A673 (cell line): ENCODE results near the gene KRT17. TPM values are rescaled to one million over a fixed set of nuclear protein-coding genes. Genes with fewer than 3 reads are reported as not detected.

Experiments used
- BruUV-seq: library from RNA; stranded (reverse); fragments of 400-500 nt; replicated peaks from 2 replicates; lab custom pipeline; 2021; lab: Mats Ljungman, UMichigan
- CTCF ChIA-PET: fragments of 300-600 bp; sonication (Branson Sonifier 250); formaldehyde crosslinking; loops from one replicate; lab custom pipeline; 2022; ENCODE audit warnings: antibody characterized with exemption; lab: Charles Lee
- POLR2A ChIA-PET: fragments of 300-600 bp; sonication (Branson Sonifier 250); formaldehyde crosslinking; loops from one replicate; lab custom pipeline; 2022; ENCODE audit warnings: antibody characterized with exemption; ENCODE audit not compliant: low non-redundant PET; lab: Charles Lee
- DNase-seq: peaks from one replicate; pipeline ENCODE4 v3.0.0-alpha.2; 2015; ENCODE audit warnings: low spot score
- H3K27ac ChIP-seq: fragments of 200-600 bp; sonication (generic); 2 replicates; pipeline ENCODE4 v1.5.1; 2016; ENCODE audit warnings: mixed run types, low read depth, mild to moderate bottlenecking, mixed read lengths, antibody characterized with exemption, low read length; ENCODE audit not compliant: poor library complexity, severe bottlenecking
- H3K27me3 ChIP-seq: fragments of 200-600 bp; sonication (generic); replicated peaks from 2 replicates; pipeline ENCODE4 v1.6.1; 2017; ENCODE audit warnings: mixed run types, low read depth, mild to moderate bottlenecking, mixed read lengths, antibody characterized with exemption, low read length; ENCODE audit not compliant: insufficient read depth, poor library complexity
- H3K36me3 ChIP-seq: fragments of 200-600 bp; sonication (generic); 2 replicates; pipeline ENCODE4 v1.6.1; 2016; ENCODE audit warnings: mixed run types, mild to moderate bottlenecking, mixed read lengths, antibody characterized with exemption, low read length; ENCODE audit not compliant: insufficient read depth, poor library complexity, severe bottlenecking
- H3K4me1 ChIP-seq: fragments of 200-600 bp; sonication (generic); 2 replicates; pipeline ENCODE4 v1.6.1; 2017; ENCODE audit warnings: mixed run types, mild to moderate bottlenecking, mixed read lengths, antibody characterized with exemption, low read length; ENCODE audit not compliant: insufficient read depth, poor library complexity, severe bottlenecking
- H3K4me3 ChIP-seq: fragments of 200-600 bp; sonication (generic); 2 replicates; pipeline ENCODE4 v1.5.1; 2016; ENCODE audit warnings: low read depth, mixed run types, mild to moderate bottlenecking, mixed read lengths, low read length; ENCODE audit not compliant: poor library complexity, severe bottlenecking
- H3K9me3 ChIP-seq: fragments of 200-600 bp; sonication (generic); 2 replicates; pipeline ENCODE4 v1.6.1; 2016; ENCODE audit warnings: mixed run types, low read depth, mild to moderate bottlenecking, mixed read lengths, antibody characterized with exemption, low read length; ENCODE audit not compliant: poor library complexity, severe bottlenecking
- EZH2 ChIP-seq: fragments of 200-600 bp; sonication (generic); IDR thresholded peaks from 2 replicates; pipeline ENCODE4 v1.6.1; 2017; ENCODE audit warnings: borderline replicate concordance, low read depth, mild to moderate bottlenecking, mixed read lengths, antibody characterized with exemption, low read length; ENCODE audit not compliant: poor library complexity, severe bottlenecking
- intact Hi-C: fragments of 100-400 bp; cut with micrococcal nuclease; formaldehyde crosslinking; loops from one replicate; pipeline ENCODE4 v1.10.0; 2022; ENCODE audit not compliant: unreplicated experiment
- total RNA-seq: library from RNA; stranded (reverse); gene quantifications from 2 replicates; pipeline ENCODE4 v1.2.3, GENCODE V29; 2021
- TF ChIP-seq, protein P1 (sequence below): fragments of 300-800, 200-600 bp; sonication (generic); conservative IDR thresholded peaks from 2 replicates; pipeline ENCODE4 v1.5.1; 2017; ENCODE audit warnings: low read depth, mild to moderate bottlenecking, antibody characterized with exemption, low read length, moderate library complexity, mixed read lengths

The KRT17 gene
- total RNA-seq, 1 experiment from 2014 or later = 54.1 TPM

GRCh38 chr17:41665566-41666236 is 41.3 kb upstream of the KRT17 start:
- H3K36me3 ChIP-seq = no peaks in the 10 kb centered on the region
- ChIA-PET CTCF (interaction anchor here (1.0 to 2.8 kb wide), 4 partner anchors 17 to 862 kb away, joined by 3 to 14 read pairs (median 8); no protein-coding TSS in a partner anchor), POLR2A (no interaction called here)
- no peak for TF ChIP-seq EZH2
- TF ChIP-seq, protein P1, sequence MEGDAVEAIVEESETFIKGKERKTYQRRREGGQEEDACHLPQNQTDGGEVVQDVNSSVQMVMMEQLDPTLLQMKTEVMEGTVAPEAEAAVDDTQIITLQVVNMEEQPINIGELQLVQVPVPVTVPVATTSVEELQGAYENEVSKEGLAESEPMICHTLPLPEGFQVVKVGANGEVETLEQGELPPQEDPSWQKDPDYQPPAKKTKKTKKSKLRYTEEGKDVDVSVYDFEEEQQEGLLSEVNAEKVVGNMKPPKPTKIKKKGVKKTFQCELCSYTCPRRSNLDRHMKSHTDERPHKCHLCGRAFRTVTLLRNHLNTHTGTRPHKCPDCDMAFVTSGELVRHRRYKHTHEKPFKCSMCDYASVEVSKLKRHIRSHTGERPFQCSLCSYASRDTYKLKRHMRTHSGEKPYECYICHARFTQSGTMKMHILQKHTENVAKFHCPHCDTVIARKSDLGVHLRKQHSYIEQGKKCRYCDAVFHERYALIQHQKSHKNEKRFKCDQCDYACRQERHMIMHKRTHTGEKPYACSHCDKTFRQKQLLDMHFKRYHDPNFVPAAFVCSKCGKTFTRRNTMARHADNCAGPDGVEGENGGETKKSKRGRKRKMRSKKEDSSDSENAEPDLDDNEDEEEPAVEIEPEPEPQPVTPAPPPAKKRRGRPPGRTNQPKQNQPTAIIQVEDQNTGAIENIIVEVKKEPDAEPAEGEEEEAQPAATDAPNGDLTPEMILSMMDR = peak; percentile 77
- intact Hi-C loops = loop anchor here (2.0 to 5.0 kb wide), 2 partner anchors 518 to 861 kb away; partner anchors contain the start of gene KRTAP4-5
- H3K4me1 ChIP-seq = peaks cover 5% of the 10 kb centered on the region
- H3K27me3 ChIP-seq = no peaks in the 10 kb centered on the region
- no TSS peak for BruUV-seq
- H3K9me3 ChIP-seq = no peaks in the 10 kb centered on the region
- H3K4me3 ChIP-seq = peak overlapping the region; percentile 43
- DNase-seq = peak; percentile 81
- no peak overlapping the region for H3K27ac ChIP-seq

- ChIA-PET POLR2A (no interaction called here), CTCF (interaction anchor here (1.0 to 2.8 kb wide), 5 partner anchors 16 to 861 kb away, joined by 3 to 14 read pairs (median 6); no protein-coding TSS in a partner anchor)
- Histone ChIP-seq H3K27ac (no peak overlapping the region), H3K9me3 (no peaks in the 10 kb centered on the region), H3K27me3 (no peaks in the 10 kb centered on the region), H3K4me1 (peaks cover 5% of the 10 kb centered on the region), H3K4me3 (peak overlapping the region; percentile 43), H3K36me3 (no peaks in the 10 kb centered on the region)
- TF ChIP-seq, protein P1 = no peak
- TF ChIP-seq EZH2 = no peak
- no TSS peak for BruUV-seq
- intact Hi-C loops = loop anchor here (5.0 kb wide), 2 partner anchors 518 to 808 kb away; partner anchors contain the start of gene KRTAP4-5
- no peak for DNase-seq
These were observed 40.5 kb upstream of the KRT17 start for GRCh38 chr17:41664587-41665565.

GRCh38 chr17:41664172-41664457 is 39.7 kb upstream of the KRT17 start:
- POLR2A ChIA-PET = no interaction called here
- intact Hi-C loops = loop anchor here (5.0 kb wide), 1 partner anchor 807 kb away; no protein-coding TSS in a partner anchor
- no peaks in the 10 kb centered on the region for H3K9me3 ChIP-seq
- CTCF ChIA-PET = interaction anchor here (0.7 to 2.8 kb wide), 3 partner anchors 15 to 115 kb away, joined by 3 to 14 read pairs (median 6); no protein-coding TSS in a partner anchor
- no peak for DNase-seq
- no peaks in the 10 kb centered on the region for H3K27me3 ChIP-seq
- no peak overlapping the region for H3K4me3 ChIP-seq
- BruUV-seq = no TSS peak
- no peak overlapping the region for H3K27ac ChIP-seq
- TF ChIP-seq EZH2 = no peak
- TF ChIP-seq, protein P1 = no peak
- H3K4me1 ChIP-seq = peaks cover 5% of the 10 kb centered on the region
- H3K36me3 ChIP-seq = no peaks in the 10 kb centered on the region
